H1 (cell line): Measurements from ENCODE around the gene TWSG1. TPM values are rescaled to one million over a fixed set of nuclear protein-coding genes. Genes with fewer than 3 reads are reported as not detected.

Experiments
- JUN ChIP-seq: IDR thresholded peaks from 2 replicates; pipeline ENCODE4 v1.6.1; 2011; ENCODE audit warnings: low read depth, mild to moderate bottlenecking, improper control_type of control experiment, low read length
- KDM5A ChIP-seq: fragments of 200-600 bp; IDR thresholded peaks from 2 replicates; pipeline ENCODE4 v1.7.1; 2012; ENCODE audit warnings: mild to moderate bottlenecking, low read length, inconsistent platforms, mixed read lengths
- polyA plus RNA-seq, 7 experiments: library from polyadenylated mRNA; depleted of rRNA in 3 of 7; stranded (reverse) in 5 of 7; unstranded in 2 of 7; fragments of >200 nt in 5 of 7; fragments of 200-250 nt in 2 of 7; gene quantifications; 1 replicate in 5 of 7; 2 replicates in 1 of 7; 4 replicates in 1 of 7; pipeline versions ENCODE4 v1.2.1 to v1.2.3, GENCODE V29; 2011 to 2013; ENCODE audit warnings: missing spikeins in 2 of 7, mixed read lengths in 2 of 7
- total RNA-seq: library from RNA; stranded (reverse); fragmentation: NEBNext Ultra II Directional; extraction: Animal tissue kit (Norgen Biotek cat#: 25700); gene quantifications from 2 replicates; pipeline ENCODE4 v1.2.1, GENCODE V29; 2021
- TF ChIP-seq, protein P1 (sequence below): IDR thresholded peaks from 2 replicates; pipeline ENCODE4 v1.6.1; 2011; ENCODE audit warnings: low read depth, mild to moderate bottlenecking, low read length; ENCODE audit not compliant: insufficient read depth

Gene TWSG1
- total and polyA plus RNA-seq, 2 of the 8 experiments (the other 6 are each of a cell fraction or from before 2014, with no cell fraction given): 11.8 to 19.8 TPM

DNA sequence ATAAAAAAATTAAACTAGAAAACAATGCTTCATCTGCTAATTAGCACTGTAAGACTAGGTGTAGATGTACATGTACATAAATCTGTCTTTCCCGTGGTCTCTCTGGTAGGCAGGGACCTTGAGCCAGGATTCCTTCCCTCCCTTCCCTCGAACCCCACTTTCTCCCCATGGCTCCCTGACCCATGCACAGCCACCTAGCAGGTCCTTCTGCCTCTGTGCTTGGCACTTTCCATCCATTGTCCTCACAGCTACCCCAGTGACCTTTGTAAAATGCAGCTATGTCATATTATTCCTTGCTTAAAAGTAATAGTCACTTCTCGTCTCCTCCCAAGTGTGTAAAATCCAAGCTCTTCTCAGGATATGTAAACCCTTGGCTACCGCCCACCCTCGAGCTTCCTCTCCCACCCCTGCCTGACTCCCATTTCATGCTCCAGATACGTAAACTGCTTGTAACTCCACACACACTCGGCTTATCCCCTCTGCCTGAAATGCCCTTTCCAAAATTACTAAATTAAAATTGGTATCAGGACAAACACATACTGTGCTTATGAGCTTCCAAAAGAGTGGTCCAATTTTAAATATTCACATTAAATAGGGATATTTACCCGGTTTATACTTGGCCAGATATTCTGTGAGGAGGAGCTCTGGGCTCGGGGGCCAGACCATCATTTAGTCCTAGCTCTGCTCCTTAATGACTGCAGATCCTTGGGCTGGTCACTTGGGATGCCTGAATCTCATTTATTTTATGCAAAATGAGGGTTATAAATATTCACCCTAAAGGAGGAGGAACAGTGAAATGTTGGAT lies 86.7 kb downstream of the TWSG1 start (continued):
- TF ChIP-seq KDM5A: no peak
- TF ChIP-seq, protein P1, sequence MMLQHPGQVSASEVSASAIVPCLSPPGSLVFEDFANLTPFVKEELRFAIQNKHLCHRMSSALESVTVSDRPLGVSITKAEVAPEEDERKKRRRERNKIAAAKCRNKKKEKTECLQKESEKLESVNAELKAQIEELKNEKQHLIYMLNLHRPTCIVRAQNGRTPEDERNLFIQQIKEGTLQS: no peak
- TF ChIP-seq JUN: no peak
